B cell (primary cell): Measurements from ENCODE around the gene AUTS2. TPM values are rescaled to one million over a fixed set of nuclear protein-coding genes. Genes with fewer than 3 reads are reported as not detected.
A peak's percentile ranks its signal among the peaks of the same experiment; 100 is the strongest.

Experiments used
- ATAC-seq: fragments of 200-7000 bp; cut with Tn5 transposase; one replicate; pipeline ENCODE4 v1.10.0; 2021; ENCODE audit warnings: low read depth, mild to moderate bottlenecking, moderate number of reproducible peaks, moderate library complexity
- CTCF ChIA-PET: fragments of 350-600 bp; sonication (Branson Sonifier 250); formaldehyde crosslinking; loops from one replicate; lab custom pipeline; 2021; ENCODE audit warnings: antibody characterized with exemption, inconsistent platforms; lab: Charles Lee
- POLR2A ChIA-PET: fragments of 350-600 bp; sonication (Branson Sonifier 250); formaldehyde crosslinking; loops from one replicate; lab custom pipeline; 2021; ENCODE audit warnings: antibody characterized with exemption; lab: Charles Lee
- DNase-seq: peaks from one replicate; pipeline ENCODE4 v3.0.0; 2013
- H2AFZ ChIP-seq: 2 replicates; pipeline ENCODE4 v1.6.1; 2012; ENCODE audit warnings: mild to moderate bottlenecking, low read depth, low read length; ENCODE audit not compliant: insufficient read depth, poor library complexity, severe bottlenecking
- H3K27ac ChIP-seq, 2 donors: 1 replicate in 1 of 2; 2 replicates in 1 of 2; pipeline ENCODE4 v1.5.1; 2012 to 2013; ENCODE audit warnings: low read length in 2 of 2, mild to moderate bottlenecking in 2 of 2, moderate library complexity in 1 of 2
- H3K27me3 ChIP-seq, 4 experiments: fragments of 200-600 bp in 1 of 4; sonication (generic) in 1 of 4; replicated peaks in 1 of 4; 1 replicate in 2 of 4; 2 replicates in 2 of 4; pipeline versions ENCODE4 v1.6.1 to v1.7.0; 2013 to 2016; ENCODE audit warnings: low read length in 3 of 4, mild to moderate bottlenecking in 2 of 4, mixed read lengths in 1 of 4, moderate library complexity in 1 of 4; ENCODE audit not compliant: insufficient read depth in 4 of 4, control insufficient read depth in 3 of 4; ENCODE audit errors: control extremely low read depth in 1 of 4
- H3K36me3 ChIP-seq, 2 experiments: replicated peaks in 1 of 2; 1 replicate in 1 of 2; 2 replicates in 1 of 2; pipeline versions ENCODE4 v1.6.1 to v1.7.1; 2013; ENCODE audit warnings: low read length in 1 of 2; ENCODE audit not compliant: insufficient read depth in 2 of 2, control insufficient read depth in 1 of 2; ENCODE audit errors: control extremely low read depth in 1 of 2, extremely low read depth in 1 of 2
- H3K4me1 ChIP-seq, 2 donors: fragments of 200-600 bp in 1 of 2; sonication (generic) in 1 of 2; 1 replicate in 1 of 2; 2 replicates in 1 of 2; pipeline versions ENCODE4 v1.5.1 to v1.6.1; 2013 to 2017; ENCODE audit warnings: low read length in 2 of 2; ENCODE audit not compliant: control insufficient read depth in 2 of 2, insufficient read depth in 2 of 2
- H3K4me2 ChIP-seq: replicated peaks from 2 replicates; pipeline ENCODE3; 2012; ENCODE audit warnings: mild to moderate bottlenecking, low read depth, low read length; ENCODE audit not compliant: poor library complexity, severe bottlenecking
- H3K4me3 ChIP-seq, 5 experiments: fragments of 200-600 bp in 1 of 5; sonication (generic) in 1 of 5; 1 replicate in 3 of 5; 2 replicates in 2 of 5; pipeline versions ENCODE4 v1.5.1 to v1.7.0; 2011 to 2016; ENCODE audit warnings: low read length in 4 of 5, mild to moderate bottlenecking in 4 of 5, low read depth in 2 of 5, control low read depth in 1 of 5, moderate library complexity in 1 of 5; ENCODE audit not compliant: insufficient read depth in 1 of 5; ENCODE audit errors: control extremely low read depth in 1 of 5, extremely low read depth in 1 of 5
- H3K79me2 ChIP-seq: fragments of 200-600 bp; sonication (generic); one replicate; pipeline ENCODE4 v1.6.0; 2016; ENCODE audit warnings: low read length; ENCODE audit not compliant: control insufficient read depth, insufficient read depth
- H3K9ac ChIP-seq: fragments of 200-600 bp; sonication (generic); 2 replicates; pipeline ENCODE4 v1.6.1; 2017; ENCODE audit warnings: mild to moderate bottlenecking, low read length, moderate library complexity
- H3K9me3 ChIP-seq, 3 donors: one replicate each; pipeline versions ENCODE4 v1.6.1 to v1.7.1; 2013; ENCODE audit warnings: low read length in 2 of 3; ENCODE audit not compliant: control insufficient read depth in 2 of 3, insufficient read depth in 1 of 3; ENCODE audit errors: control extremely low read depth in 1 of 3
- H4K20me1 ChIP-seq: 2 replicates; pipeline ENCODE4 v1.6.0; 2012; ENCODE audit warnings: mild to moderate bottlenecking, low read length; ENCODE audit not compliant: insufficient read depth, control insufficient read depth, poor library complexity, severe bottlenecking
- H3K27ac Mint-ChIP-seq: one replicate; pipeline ENCODE4 v1.8.0; 2021; ENCODE audit warnings: mixed read lengths
- H3K27me3 Mint-ChIP-seq: one replicate; pipeline ENCODE4 v1.8.0; 2021; ENCODE audit warnings: mixed read lengths
- H3K4me1 Mint-ChIP-seq: one replicate; pipeline ENCODE4 v1.8.0; 2021; ENCODE audit warnings: mixed read lengths
- H3K4me3 Mint-ChIP-seq: one replicate; pipeline ENCODE4 v1.8.0; 2021; ENCODE audit warnings: mixed read lengths
- H3K9me3 Mint-ChIP-seq: one replicate; pipeline ENCODE4 v1.8.0; 2022; ENCODE audit warnings: mixed read lengths; ENCODE audit not compliant: insufficient read depth
- EZH2 ChIP-seq: IDR thresholded peaks from 2 replicates; pipeline ENCODE4 v1.6.1; 2012; ENCODE audit warnings: borderline replicate concordance, low read depth, mild to moderate bottlenecking, moderate library complexity, low read length; ENCODE audit not compliant: insufficient read depth, poor library complexity, severe bottlenecking
- WGBS: methylation state at CpG from one replicate; pipeline ENCODE4 v1.1.5; 2013; ENCODE audit warnings: missing lambda C conversion rate; ENCODE audit not compliant: insufficient coverage; 5-methylcytosine and 5-hydroxymethylcytosine counted together
- intact Hi-C: fragments of 100-400 bp; cut with micrococcal nuclease; formaldehyde crosslinking; loops from one replicate; pipeline ENCODE4 v1.10.0; 2022
- polyA plus RNA-seq: library from polyadenylated mRNA; depleted of rRNA; stranded (reverse); fragments of >200 nt; gene quantifications from 2 replicates; pipeline ENCODE4 v1.2.3, GENCODE V29; 2012
- total RNA-seq, 2 donors: library from RNA; stranded (reverse); fragments of 120-200 nt in 1 of 2; gene quantifications; 1 replicate in 1 of 2; 2 replicates in 1 of 2; pipeline versions ENCODE4 v1.2.3 to v1.2.4, GENCODE V29; 2013 to 2022
- TF ChIP-seq, protein P1 (sequence below): fragments of 200-600 bp; IDR thresholded peaks from one replicate; pipeline ENCODE4 v1.8.0; 2022; ENCODE audit warnings: antibody characterized with exemption, mild to moderate bottlenecking

The AUTS2 gene
- total and polyA plus RNA-seq, 2 donors (not counting 1 experiment from before 2014, with no cell fraction given), result 22.3 to 35.0 TPM

DNA sequence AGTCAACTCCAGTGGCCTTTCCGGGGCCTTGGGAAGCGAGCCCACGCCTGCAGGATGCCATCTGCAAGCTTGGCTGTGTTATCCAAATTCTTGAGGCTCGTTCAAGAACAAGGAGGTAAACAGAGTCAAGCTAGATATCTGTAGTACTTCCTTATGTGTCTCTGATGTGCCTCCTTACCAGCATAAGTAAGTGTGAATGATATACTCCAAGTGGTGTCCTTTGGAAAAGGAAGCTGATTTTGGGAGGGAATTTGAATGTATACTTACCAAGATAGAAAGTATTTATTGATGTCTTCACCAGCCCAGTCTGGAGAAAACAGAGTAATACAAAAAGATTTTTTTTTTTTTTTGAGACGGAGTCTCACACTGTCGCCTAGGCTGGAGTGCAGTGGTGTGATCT is 1161.4 kb downstream of the AUTS2 start:
- ATAC-seq, result no peak
- H3K4me1 ChIP-seq, result peaks cover 0 to 20% of the 10 kb centered on the region in 2 donors
- CTCF ChIA-PET, result no interaction called here
- H3K27me3 ChIP-seq, result no peaks in the 10 kb centered on the region
- H3K4me2 ChIP-seq, result no peak overlapping the region
- no peaks in the 10 kb centered on the region for H3K9me3 ChIP-seq
- H3K79me2 ChIP-seq, result no peaks in the 10 kb centered on the region
- intact Hi-C loops, result no loop called here
- POLR2A ChIA-PET, result no interaction called here
- Mint-ChIP-seq H3K27me3 (no peaks in the 10 kb centered on the region), H3K4me1 (peaks cover 27% of the 10 kb centered on the region), H3K4me3 (no peak overlapping the region), H3K9me3 (no peaks in the 10 kb centered on the region), H3K27ac (no peak overlapping the region)
- DNase-seq, result no peak
- H4K20me1 ChIP-seq, result no peaks in the 10 kb centered on the region
- H3K36me3 ChIP-seq, result no peaks in the 10 kb centered on the region
- no peak overlapping the region for H3K9ac ChIP-seq
- H3K27ac ChIP-seq, result no peak overlapping the region
- 100% methylated on average over 4 of the region's 6 CpGs for WGBS
- TF ChIP-seq, protein P1, sequence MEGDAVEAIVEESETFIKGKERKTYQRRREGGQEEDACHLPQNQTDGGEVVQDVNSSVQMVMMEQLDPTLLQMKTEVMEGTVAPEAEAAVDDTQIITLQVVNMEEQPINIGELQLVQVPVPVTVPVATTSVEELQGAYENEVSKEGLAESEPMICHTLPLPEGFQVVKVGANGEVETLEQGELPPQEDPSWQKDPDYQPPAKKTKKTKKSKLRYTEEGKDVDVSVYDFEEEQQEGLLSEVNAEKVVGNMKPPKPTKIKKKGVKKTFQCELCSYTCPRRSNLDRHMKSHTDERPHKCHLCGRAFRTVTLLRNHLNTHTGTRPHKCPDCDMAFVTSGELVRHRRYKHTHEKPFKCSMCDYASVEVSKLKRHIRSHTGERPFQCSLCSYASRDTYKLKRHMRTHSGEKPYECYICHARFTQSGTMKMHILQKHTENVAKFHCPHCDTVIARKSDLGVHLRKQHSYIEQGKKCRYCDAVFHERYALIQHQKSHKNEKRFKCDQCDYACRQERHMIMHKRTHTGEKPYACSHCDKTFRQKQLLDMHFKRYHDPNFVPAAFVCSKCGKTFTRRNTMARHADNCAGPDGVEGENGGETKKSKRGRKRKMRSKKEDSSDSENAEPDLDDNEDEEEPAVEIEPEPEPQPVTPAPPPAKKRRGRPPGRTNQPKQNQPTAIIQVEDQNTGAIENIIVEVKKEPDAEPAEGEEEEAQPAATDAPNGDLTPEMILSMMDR, result no peak
- TF ChIP-seq EZH2, result no peak
- no peak overlapping the region for H2AFZ ChIP-seq
- H3K4me3 ChIP-seq, result no peak overlapping the region

DNA sequence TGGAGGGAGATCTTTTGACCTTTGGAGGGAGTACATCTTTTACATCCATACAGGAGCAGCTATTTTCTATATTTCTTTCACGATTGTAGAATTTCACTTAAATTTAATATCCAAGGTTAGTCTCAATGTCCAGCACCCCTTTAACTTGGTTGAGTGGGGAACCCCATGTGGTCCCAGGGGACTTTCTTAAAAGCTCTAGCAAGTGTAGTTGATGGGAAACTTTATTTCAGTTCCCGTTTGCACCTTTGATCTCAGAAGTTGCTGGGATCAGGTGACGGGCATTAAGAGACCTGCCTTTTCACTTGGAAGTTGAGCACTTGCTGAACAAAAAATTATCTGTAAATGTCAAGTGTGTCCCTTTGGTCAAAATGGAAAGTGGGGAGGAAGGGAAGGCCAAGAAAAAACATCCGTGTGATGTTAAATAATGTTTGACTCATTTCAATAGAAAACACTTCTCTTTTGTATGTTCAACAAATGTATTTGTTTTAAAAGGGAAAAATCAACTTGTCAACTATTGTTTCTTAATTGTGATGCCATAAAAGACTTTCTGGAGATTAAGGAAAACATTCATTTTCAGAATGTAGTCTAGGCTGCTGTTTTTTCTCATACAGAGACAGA is 1163.5 kb downstream of the AUTS2 start:
- DNase-seq (peak; percentile 59), ATAC-seq (peak; percentile 60)
- Mint-ChIP-seq H3K4me3 (no peak overlapping the region), H3K9me3 (no peaks in the 10 kb centered on the region), H3K4me1 (peaks cover 29% of the 10 kb centered on the region), H3K27ac (no peak overlapping the region), H3K27me3 (no peaks in the 10 kb centered on the region)
- intact Hi-C loops, result no loop called here
- H4K20me1 ChIP-seq, result no peaks in the 10 kb centered on the region
- no peak overlapping the region for H3K4me3 ChIP-seq
- H3K79me2 ChIP-seq, result no peaks in the 10 kb centered on the region
- H3K9ac ChIP-seq, result no peak overlapping the region
- H3K27ac ChIP-seq, result no peak overlapping the region
- H3K9me3 ChIP-seq, result no peaks in the 10 kb centered on the region
- CTCF ChIA-PET, result no interaction called here
- H3K27me3 ChIP-seq, result no peaks in the 10 kb centered on the region
- POLR2A ChIA-PET, result no interaction called here
- 37% methylated on average over 2 of the region's 4 CpGs for WGBS
- H3K4me2 ChIP-seq, result no peak overlapping the region
- peaks cover 0 to 23% of the 10 kb centered on the region in 2 donors for H3K4me1 ChIP-seq
- H3K36me3 ChIP-seq, result no peaks in the 10 kb centered on the region
- no peak for TF ChIP-seq EZH2
- no peak overlapping the region for H2AFZ ChIP-seq
